GM18526 (cell line): ENCODE data around the gene NQO2.

Experiments
- POLR2A ChIP-seq: IDR thresholded peaks from 3 replicates; pipeline ENCODE4 v1.6.1; 2011; ENCODE audit not compliant: insufficient read length; ENCODE audit errors: extremely low read depth

NQO2 gene

GRCh38 chr6:3016473-3017280 is 17.0 kb downstream of the NQO2 start:
- TF ChIP-seq POLR2A, result no peak

GRCh38 chr6:3017304-3017703 is 17.6 kb downstream of the NQO2 start:
- TF ChIP-seq POLR2A, result no peak

GRCh38 chr6:3019065-3019464 is 19.4 kb downstream of the NQO2 start:
- no peak for TF ChIP-seq POLR2A

- no peak for TF ChIP-seq POLR2A
Observed at GRCh38 chr6:3019749-3020320, 20.1 kb downstream of the NQO2 start.

DNA sequence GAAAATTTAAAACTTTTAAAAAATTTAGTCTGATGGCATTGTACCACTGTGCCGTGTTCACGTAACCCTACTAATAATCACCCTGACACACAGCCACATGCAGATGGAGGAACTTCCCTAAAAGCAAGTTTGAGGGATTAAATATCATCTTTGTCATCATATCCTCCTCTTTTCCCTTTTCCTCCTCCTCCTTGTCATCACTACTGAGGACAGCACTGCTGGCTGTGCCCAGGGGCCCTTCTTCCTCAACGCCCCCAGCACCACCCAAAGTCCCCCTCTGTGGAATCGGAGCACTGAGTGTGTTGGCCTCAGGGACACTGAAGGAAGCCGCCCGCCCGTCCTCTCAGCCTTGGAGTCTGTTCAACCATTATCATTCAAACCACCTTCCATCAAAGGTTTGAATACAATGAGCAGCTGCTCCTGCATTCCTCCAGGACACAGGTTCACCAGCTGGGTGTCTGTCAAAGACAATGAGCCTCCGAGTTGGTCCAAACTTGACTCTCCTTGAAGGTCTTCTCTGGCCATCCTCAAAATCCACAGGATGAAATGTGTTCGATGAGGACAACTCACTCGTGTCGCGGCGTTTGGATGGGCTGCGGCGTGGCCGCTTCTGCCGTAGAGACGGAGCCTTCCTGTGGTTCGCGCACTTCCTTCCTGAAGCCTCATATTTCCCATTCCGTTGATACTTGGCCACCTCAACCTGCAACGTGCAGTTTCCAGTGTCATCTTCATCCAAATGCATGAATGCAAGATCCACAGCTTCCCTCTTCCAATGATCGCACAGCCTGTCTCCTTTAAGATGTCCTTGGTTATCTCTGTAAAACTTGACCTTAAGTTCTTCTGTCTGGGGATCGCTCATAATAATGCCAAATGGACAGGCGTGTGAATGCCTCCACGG is 23.3 kb downstream of the NQO2 start:
- TF ChIP-seq POLR2A, result no peak

GRCh38 chr6:3023663-3024483 is 24.2 kb downstream of the NQO2 start:
- peak; percentile 77 for TF ChIP-seq POLR2A

- TF ChIP-seq POLR2A, result no peak
Observed at GRCh38 chr6:3026791-3027626, 27.3 kb downstream of the NQO2 start.

DNA sequence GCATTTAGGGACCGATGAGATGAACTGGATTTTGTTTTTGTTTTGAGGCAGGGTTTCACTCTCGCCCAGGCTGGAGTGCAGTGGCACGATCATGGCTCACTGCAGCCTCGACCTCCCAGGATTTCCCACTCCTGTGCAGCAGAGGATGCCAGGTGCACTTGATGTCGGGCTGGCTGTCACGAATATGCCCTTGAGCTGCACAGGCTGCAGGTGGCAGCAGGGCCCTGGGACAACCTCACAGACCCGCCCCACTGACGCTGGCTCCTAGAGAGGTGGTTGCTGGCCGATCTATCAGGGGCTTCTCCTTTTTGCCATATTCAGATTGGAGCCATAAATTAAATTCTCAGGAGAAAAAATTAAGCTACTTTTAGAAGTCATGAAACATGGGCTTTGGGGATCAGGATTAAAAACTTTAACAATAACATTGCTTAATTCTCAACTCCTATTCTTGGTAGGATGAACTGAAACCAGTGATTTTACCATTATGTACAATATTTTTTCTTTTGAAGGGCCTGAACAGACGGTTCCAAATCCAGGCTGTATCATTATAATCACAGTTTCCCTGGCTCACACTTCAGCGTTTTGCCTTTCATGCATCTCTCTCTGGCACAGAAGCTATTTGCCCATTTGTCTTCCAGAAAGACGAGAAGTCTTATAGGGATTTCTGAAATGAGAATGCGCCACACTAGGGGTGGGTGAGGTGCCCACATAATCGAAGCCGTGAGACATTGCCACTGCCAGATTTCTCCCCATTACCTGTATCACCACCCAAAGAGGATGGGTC is 32.4 kb downstream of the NQO2 start:
- no peak for TF ChIP-seq POLR2A

DNA sequence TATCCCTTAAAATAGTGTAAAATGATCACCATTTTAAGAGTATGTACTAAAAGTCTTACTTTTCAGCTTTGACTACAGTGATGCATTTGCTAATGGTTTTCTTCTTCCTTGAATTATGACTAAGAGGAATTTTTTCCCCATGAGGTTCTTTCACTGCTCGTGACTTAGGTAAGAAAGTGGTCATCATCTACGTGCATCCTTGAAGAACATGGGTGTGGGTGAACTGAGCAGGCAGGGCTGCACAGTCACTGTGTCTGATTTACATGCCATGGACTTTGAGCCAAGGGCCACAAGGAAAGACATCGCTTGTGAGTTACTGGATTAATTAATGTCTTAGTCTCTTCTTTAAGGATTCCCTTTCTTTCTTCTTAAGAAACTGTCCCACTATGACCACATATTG is 33.3 kb downstream of the NQO2 start:
- TF ChIP-seq POLR2A, result no peak

DNA sequence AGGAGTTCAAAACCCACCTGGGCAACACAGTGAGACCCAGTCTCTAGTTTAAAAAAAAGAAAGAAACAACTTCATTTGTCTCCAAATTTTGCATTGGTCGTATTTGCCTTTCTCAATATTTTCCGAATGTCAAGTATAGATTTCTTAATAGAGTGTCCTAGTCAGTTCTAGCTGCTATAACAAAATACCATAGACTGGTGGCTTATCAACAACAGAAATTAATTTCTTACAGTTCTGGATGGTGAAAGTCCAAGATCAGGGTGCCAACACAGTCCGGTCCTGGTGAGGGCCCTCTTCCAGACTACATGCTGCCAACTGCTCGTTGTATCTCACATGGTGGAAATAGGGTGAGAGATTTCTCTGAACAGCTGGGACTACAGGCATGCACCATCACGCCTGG is 34.0 kb downstream of the NQO2 start:
- no peak for TF ChIP-seq POLR2A

DNA sequence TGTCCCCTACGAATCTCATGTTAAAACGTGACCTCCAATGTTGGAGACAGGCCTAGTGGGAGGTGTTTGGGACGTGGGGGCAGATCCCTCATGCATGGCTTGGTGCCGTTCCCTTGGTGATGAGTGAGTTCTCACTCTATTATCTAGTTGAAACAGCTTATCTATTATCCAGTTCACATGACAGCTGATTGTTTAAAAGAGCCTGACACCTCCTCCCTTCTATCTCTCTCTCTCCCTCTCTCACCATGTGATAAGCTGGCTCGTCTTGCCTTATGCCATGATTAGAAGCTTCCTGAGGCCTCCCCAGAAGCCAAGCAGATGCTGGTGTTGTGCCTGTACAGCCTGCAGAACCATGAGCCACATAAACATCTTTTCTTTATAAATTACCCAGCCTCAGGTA is 35.7 kb downstream of the NQO2 start:
- TF ChIP-seq POLR2A, result no peak

- TF ChIP-seq POLR2A, result no peak
Observed at GRCh38 chr6:3036861-3037637, 37.4 kb downstream of the NQO2 start.
